HL-60 (cell line): ENCODE results near the gene GPR78.

ENCODE experiments used
- DNase-seq, 2 experiments: peaks; one replicate each; pipeline ENCODE4 v3.0.0-alpha.2; 2010 to 2020; ENCODE audit warnings: low read depth in 1 of 2, low spot score in 1 of 2
- H3K27ac ChIP-seq: fragments of 250-450 bp; sonication (Bioruptor Pico); replicated peaks from 2 replicates; pipeline ENCODE4 v1.5.1; 2020; ENCODE audit warnings: mild to moderate bottlenecking, moderate library complexity
- H3K27me3 ChIP-seq: fragments of 250-450 bp; sonication (Bioruptor Pico); 2 replicates; pipeline ENCODE4 v1.5.1; 2021; ENCODE audit warnings: mild to moderate bottlenecking, moderate library complexity; ENCODE audit not compliant: insufficient read depth, poor library complexity, severe bottlenecking
- H3K4me3 ChIP-seq: replicated peaks from 2 replicates; pipeline ENCODE4 v1.5.1; 2011; ENCODE audit warnings: mild to moderate bottlenecking, control low read depth, low read length; ENCODE audit not compliant: insufficient read depth
- CTCF ChIP-seq: IDR thresholded peaks from one replicate; pipeline ENCODE4 v1.5.1; 2011; ENCODE audit warnings: low read length, control low read depth, inconsistent platforms; ENCODE audit not compliant: insufficient read depth
- GABPA ChIP-seq: IDR thresholded peaks from 2 replicates; pipeline ENCODE4 v1.6.1; 2012; ENCODE audit warnings: low read depth
- POLR2AphosphoS5 ChIP-seq: IDR thresholded peaks from 2 replicates; pipeline ENCODE4 v1.6.1; 2012; ENCODE audit warnings: low read depth
- REST ChIP-seq: IDR thresholded peaks from 2 replicates; pipeline ENCODE4 v1.6.1; 2012; ENCODE audit warnings: low read depth; ENCODE audit not compliant: insufficient replicate concordance
- SPI1 ChIP-seq: IDR thresholded peaks from 2 replicates; pipeline ENCODE4 v1.6.1; 2012; ENCODE audit warnings: low read depth, mild to moderate bottlenecking, borderline replicate concordance

The GPR78 gene

GRCh38 chr4:8581094-8581861, 1.1 kb downstream of the GPR78 start:
- Histone ChIP-seq H3K27ac (no peak overlapping the region), H3K4me3 (no peak overlapping the region), H3K27me3 (no peaks in the 10 kb centered on the region)
- DNase-seq = no peak
- no peak for TF ChIP-seq CTCF
- TF ChIP-seq SPI1 = no peak
- TF ChIP-seq REST = no peak
- no peak for TF ChIP-seq GABPA
- no peak for TF ChIP-seq POLR2AphosphoS5

GRCh38 chr4:8582016-8582415, 1.8 kb downstream of the GPR78 start:
- no peaks in the 10 kb centered on the region for H3K27me3 ChIP-seq
- TF ChIP-seq SPI1 = no peak
- no peak for TF ChIP-seq CTCF
- no peak for TF ChIP-seq GABPA
- no peak for TF ChIP-seq POLR2AphosphoS5
- TF ChIP-seq REST = no peak
- no peak for DNase-seq

GRCh38 chr4:8582436-8582835, 2.2 kb downstream of the GPR78 start:
- Histone ChIP-seq H3K27me3 (no peaks in the 10 kb centered on the region), H3K27ac (no peak overlapping the region), H3K4me3 (no peak overlapping the region)
- no peak for DNase-seq
- no peak for TF ChIP-seq REST
- no peak for TF ChIP-seq CTCF
- no peak for TF ChIP-seq GABPA
- TF ChIP-seq SPI1 = no peak

More at GRCh38 chr4:8582016-8582415, 1.8 kb downstream of the GPR78 start:
- Histone ChIP-seq H3K27ac (no peak overlapping the region), H3K4me3 (no peak overlapping the region)
